Mucosa of descending colon (tissue), 3 donors: Measurements from ENCODE around the gene RTN1. TPM values are rescaled to one million over a fixed set of nuclear protein-coding genes. Genes with fewer than 3 reads are reported as not detected.

Experiments
- ATAC-seq: fragments of 200-7000 bp; cut with Tn5 transposase; one replicate; pipeline ENCODE4 v1.9.1; 2020; ENCODE audit warnings: mild to moderate bottlenecking, moderate library complexity
- DNase-seq, 3 donors: peaks; one replicate each; pipeline ENCODE4 v3.0.0-alpha.2; 2020
- H3K36me3 ChIP-seq: fragments of 200-600 bp; one replicate; pipeline ENCODE4 v1.8.0; 2021; ENCODE audit warnings: low read depth, mild to moderate bottlenecking
- H3K4me1 ChIP-seq: fragments of 200-600 bp; one replicate; pipeline ENCODE4 v1.8.0; 2021; ENCODE audit warnings: low read depth, mild to moderate bottlenecking
- H3K4me3 ChIP-seq: fragments of 200-600 bp; one replicate; pipeline ENCODE4 v1.8.0; 2021; ENCODE audit warnings: mild to moderate bottlenecking
- H3K9me3 ChIP-seq: fragments of 200-600 bp; one replicate; pipeline ENCODE4 v1.8.0; 2021; ENCODE audit warnings: mild to moderate bottlenecking
- intact Hi-C, 2 donors: fragments of 100-400 bp; cut with DNase I in 1 of 2; cut with micrococcal nuclease in 1 of 2; formaldehyde crosslinking; loops; one replicate each; pipeline versions ENCODE4 v1.11.0 to v1.11.1; 2022; cut with DNase I, micrococcal nuclease
- total RNA-seq, 3 donors: library from RNA; stranded (reverse); fragmentation: NEBNext Ultra II Directional in 2 of 3; extraction: Animal tissue kit (Norgen Biotek cat#: 25700) in 2 of 3; gene quantifications; one replicate each; pipeline versions ENCODE4 v1.2.1 to v1.2.4, GENCODE V29; 2021 to 2023
- TF ChIP-seq, protein P1 (sequence below): fragments of 200-600 bp; IDR thresholded peaks from one replicate; pipeline ENCODE4 v1.8.0; 2022; ENCODE audit warnings: antibody characterized with exemption, mild to moderate bottlenecking
- donor health status: DM: no; HTN: no; CAD: no; lungs with moderate emphysema.
- donor health status: DM: no; HTN: no; CAD: no.
- donor health status: DM: no; HTN: yes; CAD: no.

RTN1 gene
- total RNA-seq, 3 donors from 2014 or later, result 1.2 to 15.9 (median 3.8) TPM

DNA sequence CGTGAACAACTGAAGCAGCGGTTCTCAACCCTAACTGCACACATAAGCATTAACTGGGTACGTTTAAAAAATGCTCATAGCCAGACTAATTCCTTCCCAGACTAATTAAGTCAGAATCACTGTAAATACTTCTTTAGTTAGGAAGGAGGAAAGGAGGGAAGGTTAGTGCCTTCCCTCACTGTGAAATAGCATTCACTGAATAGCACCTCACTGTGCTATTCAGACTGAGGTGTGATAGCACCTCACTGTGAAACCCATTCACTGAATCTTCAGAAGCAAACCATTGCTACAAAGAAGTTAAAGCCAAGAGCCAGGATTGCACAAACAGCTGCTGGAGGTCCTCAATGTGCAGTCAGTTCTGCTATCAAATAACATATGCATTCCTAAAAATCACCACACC lies 58.8 kb downstream of the RTN1 start:
- ATAC-seq (no peak), DNase-seq (no peak)
- intact Hi-C loops, result no loop called here
- TF ChIP-seq, protein P1, sequence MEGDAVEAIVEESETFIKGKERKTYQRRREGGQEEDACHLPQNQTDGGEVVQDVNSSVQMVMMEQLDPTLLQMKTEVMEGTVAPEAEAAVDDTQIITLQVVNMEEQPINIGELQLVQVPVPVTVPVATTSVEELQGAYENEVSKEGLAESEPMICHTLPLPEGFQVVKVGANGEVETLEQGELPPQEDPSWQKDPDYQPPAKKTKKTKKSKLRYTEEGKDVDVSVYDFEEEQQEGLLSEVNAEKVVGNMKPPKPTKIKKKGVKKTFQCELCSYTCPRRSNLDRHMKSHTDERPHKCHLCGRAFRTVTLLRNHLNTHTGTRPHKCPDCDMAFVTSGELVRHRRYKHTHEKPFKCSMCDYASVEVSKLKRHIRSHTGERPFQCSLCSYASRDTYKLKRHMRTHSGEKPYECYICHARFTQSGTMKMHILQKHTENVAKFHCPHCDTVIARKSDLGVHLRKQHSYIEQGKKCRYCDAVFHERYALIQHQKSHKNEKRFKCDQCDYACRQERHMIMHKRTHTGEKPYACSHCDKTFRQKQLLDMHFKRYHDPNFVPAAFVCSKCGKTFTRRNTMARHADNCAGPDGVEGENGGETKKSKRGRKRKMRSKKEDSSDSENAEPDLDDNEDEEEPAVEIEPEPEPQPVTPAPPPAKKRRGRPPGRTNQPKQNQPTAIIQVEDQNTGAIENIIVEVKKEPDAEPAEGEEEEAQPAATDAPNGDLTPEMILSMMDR, result no peak
- H3K4me3 ChIP-seq, result no peak overlapping the region
- no peaks in the 10 kb centered on the region for H3K36me3 ChIP-seq
- H3K9me3 ChIP-seq, result no peaks in the 10 kb centered on the region
- H3K4me1 ChIP-seq, result no peaks in the 10 kb centered on the region

DNA sequence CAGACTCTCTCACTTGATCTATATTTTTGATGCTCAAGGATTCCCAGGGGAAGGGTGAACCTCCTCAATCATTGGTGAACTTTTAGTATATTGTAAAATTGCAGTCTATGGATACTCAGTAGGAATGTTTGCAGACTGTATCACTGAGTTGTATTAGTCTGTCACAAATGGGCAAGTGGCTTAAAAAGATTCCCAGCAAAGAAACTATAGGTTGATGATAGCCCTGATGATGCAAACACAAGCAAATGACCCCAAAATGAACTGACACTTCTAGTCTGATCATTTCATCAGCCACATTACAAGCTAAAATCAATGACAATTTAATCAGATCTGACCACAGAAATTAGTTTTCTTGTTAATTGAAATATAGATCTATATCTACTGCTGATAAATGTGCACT lies 59.5 kb downstream of the RTN1 start:
- ATAC-seq (no peak), DNase-seq (no peak)
- Histone ChIP-seq H3K4me3 (no peak overlapping the region), H3K4me1 (no peaks in the 10 kb centered on the region), H3K36me3 (no peaks in the 10 kb centered on the region), H3K9me3 (no peaks in the 10 kb centered on the region)
- TF ChIP-seq, protein P1, result no peak
- intact Hi-C loops, result no loop called here

DNA sequence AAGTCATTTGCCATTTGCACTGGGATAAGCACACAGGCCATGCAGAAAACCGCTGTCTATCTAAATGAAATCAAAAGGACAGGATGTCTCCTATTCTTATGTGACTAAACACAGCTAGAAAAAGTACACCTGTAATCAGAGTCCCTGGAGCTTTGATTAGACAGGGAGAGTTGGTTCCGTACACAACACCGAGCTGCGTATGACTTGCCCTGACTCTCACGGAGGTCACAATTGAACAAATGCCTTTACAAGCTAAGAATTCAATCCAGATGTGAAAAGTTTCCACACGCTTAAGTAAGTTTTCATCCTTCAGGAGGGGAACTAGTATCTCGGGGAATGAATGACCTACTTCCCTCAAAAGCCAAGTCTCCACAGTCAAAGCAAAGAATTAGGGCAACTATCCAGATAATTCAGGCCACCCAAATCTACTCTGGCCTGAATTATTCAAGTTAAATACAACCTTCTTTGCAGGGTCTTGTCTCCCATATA lies 67.5 kb downstream of the RTN1 start:
- Histone ChIP-seq H3K36me3 (no peaks in the 10 kb centered on the region), H3K4me3 (no peak overlapping the region), H3K9me3 (no peaks in the 10 kb centered on the region), H3K4me1 (no peaks in the 10 kb centered on the region)
- ATAC-seq (no peak), DNase-seq (no peak)
- TF ChIP-seq, protein P1, result no peak
- intact Hi-C loops, result no loop called here

DNA sequence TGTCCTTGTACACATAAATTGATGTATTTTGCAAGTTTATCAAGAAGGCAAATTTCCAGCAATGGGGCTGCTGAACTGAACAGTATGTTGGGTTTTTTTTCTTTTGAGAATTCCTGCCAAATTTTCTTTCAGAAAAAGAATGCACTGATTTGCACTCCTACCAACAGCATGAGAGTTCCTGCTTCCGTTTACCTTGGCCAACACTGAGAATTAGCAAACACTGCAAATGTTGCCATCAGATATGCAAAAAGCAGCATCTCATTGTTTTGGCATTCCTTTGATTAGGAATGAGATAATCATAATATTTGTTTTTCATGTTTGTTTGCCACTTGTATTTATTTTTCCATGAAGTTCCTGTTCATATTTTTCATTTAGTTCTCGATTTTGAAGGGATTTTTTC lies 82.4 kb downstream of the RTN1 start:
- DNase-seq, result no peak
- no peaks in the 10 kb centered on the region for H3K4me1 ChIP-seq
- no peak for ATAC-seq
- intact Hi-C loops, result no loop called here
- no peaks in the 10 kb centered on the region for H3K36me3 ChIP-seq
- no peaks in the 10 kb centered on the region for H3K9me3 ChIP-seq
- TF ChIP-seq, protein P1, result no peak
- no peak overlapping the region for H3K4me3 ChIP-seq

DNA sequence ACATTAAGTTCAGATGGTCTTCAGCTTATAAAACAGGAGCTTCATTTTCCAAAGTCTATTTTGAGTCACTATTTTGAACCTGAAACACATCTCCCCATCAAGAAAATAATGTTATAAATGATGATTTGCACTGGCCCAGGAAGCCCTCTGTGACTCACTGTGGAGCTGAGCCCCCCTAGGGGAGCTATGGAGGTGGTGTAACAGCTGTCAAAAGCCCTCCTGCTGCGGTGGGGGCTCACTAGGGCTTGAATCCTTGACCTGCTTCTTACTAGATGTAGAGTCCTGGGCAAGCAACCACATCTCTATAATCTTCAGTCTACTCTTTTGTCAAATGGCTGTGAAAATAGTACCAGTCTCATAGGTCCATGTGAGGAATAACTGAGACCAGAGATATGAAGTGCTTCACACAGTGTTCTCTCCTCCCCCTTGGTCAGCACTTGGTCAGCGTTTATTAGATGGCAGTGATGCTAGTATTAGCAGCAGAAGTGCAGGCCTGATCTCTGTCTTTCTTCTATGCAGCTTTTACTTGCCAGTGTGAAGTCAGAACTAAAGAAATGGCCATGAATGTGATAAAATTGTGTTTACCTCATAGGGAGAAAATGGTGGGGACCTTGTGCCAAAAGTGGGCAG lies 83.4 kb downstream of the RTN1 start:
- intact Hi-C loops, result no loop called here
- DNase-seq, result no peak
- Histone ChIP-seq H3K4me1 (no peaks in the 10 kb centered on the region), H3K9me3 (no peaks in the 10 kb centered on the region), H3K4me3 (no peak overlapping the region), H3K36me3 (no peaks in the 10 kb centered on the region)
- ATAC-seq, result no peak
- TF ChIP-seq, protein P1, result no peak

DNA sequence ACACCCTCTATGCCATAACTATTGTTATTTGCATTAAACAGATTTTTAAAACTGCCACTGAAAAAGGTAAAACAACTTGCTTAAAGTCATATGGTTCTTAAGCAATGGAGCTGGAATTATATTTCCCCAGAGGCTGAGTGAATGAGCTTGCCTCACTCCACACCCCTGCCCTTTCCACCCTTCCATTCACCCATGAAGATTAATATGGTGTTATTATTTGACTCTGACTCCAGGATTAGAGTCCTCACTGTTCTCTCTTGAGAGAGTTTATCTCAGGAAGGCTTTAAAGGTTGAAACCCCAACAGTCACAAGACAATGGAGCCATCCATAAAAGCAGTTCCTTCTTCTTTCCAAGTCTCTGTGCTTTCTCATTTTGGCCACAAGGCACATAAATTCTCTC lies 84.9 kb downstream of the RTN1 start:
- Histone ChIP-seq H3K4me3 (no peak overlapping the region), H3K4me1 (no peaks in the 10 kb centered on the region), H3K36me3 (no peaks in the 10 kb centered on the region), H3K9me3 (no peaks in the 10 kb centered on the region)
- DNase-seq (no peak), ATAC-seq (no peak)
- intact Hi-C loops, result no loop called here
- TF ChIP-seq, protein P1, result no peak
